GM06990 (cell line): Measurements from ENCODE around the gene BHLHA9.

ENCODE experiments used
- DNase-seq: peaks from one replicate; pipeline ENCODE4 v3.0.0-alpha.2; 2011; ENCODE audit not compliant: insufficient read length; ENCODE audit errors: extremely low read depth
- H3K27me3 ChIP-seq: replicated peaks from 2 replicates; pipeline ENCODE4 v1.6.0; 2011; ENCODE audit warnings: low read length; ENCODE audit not compliant: control insufficient read depth, insufficient read depth
- H3K36me3 ChIP-seq: 2 replicates; pipeline ENCODE4 v1.5.1; 2011; ENCODE audit warnings: low read length; ENCODE audit not compliant: control insufficient read depth, insufficient read depth
- H3K4me3 ChIP-seq: replicated peaks from 2 replicates; pipeline ENCODE4 v1.5.1; 2011; ENCODE audit warnings: low read depth, mild to moderate bottlenecking, control low read depth, low read length
- TF ChIP-seq, protein P1 (sequence below): IDR thresholded peaks from 2 replicates; pipeline ENCODE4 v1.5.1; 2011; ENCODE audit warnings: low read length, control low read depth, mild to moderate bottlenecking, inconsistent platforms; ENCODE audit not compliant: insufficient read depth, poor library complexity, severe bottlenecking

Gene BHLHA9

GRCh38 chr17:1313270-1314005 lies 43.2 kb downstream of the BHLHA9 start:
- no peak for DNase-seq
- TF ChIP-seq, protein P1, sequence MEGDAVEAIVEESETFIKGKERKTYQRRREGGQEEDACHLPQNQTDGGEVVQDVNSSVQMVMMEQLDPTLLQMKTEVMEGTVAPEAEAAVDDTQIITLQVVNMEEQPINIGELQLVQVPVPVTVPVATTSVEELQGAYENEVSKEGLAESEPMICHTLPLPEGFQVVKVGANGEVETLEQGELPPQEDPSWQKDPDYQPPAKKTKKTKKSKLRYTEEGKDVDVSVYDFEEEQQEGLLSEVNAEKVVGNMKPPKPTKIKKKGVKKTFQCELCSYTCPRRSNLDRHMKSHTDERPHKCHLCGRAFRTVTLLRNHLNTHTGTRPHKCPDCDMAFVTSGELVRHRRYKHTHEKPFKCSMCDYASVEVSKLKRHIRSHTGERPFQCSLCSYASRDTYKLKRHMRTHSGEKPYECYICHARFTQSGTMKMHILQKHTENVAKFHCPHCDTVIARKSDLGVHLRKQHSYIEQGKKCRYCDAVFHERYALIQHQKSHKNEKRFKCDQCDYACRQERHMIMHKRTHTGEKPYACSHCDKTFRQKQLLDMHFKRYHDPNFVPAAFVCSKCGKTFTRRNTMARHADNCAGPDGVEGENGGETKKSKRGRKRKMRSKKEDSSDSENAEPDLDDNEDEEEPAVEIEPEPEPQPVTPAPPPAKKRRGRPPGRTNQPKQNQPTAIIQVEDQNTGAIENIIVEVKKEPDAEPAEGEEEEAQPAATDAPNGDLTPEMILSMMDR, result no peak
- H3K36me3 ChIP-seq, result no peaks in the 10 kb centered on the region
- no peak overlapping the region for H3K4me3 ChIP-seq
- H3K27me3 ChIP-seq, result no peaks in the 10 kb centered on the region; the same call in none of the 2 replicates

DNA sequence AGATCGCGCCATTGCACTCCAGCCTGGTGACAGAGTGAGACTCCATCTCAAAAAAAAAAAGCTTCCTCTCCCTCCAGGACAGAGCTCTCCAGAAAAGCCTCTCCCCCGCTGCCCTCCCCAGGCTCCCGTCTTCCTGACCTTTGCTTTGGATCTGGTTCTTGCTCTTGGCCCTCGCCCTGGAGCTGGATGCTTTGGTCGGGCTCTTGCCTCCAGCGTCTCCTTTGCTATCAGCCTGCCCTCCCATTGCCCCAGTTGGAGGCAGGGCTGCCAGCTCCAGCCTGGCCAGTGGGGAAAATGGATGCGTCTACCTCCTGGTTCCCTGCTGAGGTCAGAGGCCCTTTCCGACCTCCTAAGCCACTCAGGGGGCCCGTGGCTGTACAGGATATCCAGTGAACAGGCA lies 45.2 kb downstream of the BHLHA9 start:
- DNase-seq, result no peak
- TF ChIP-seq, protein P1, result no peak
- Histone ChIP-seq H3K4me3 (no peak overlapping the region), H3K36me3 (no peaks in the 10 kb centered on the region), H3K27me3 (no peaks in the 10 kb centered on the region; the same call in none of the 2 replicates)

DNA sequence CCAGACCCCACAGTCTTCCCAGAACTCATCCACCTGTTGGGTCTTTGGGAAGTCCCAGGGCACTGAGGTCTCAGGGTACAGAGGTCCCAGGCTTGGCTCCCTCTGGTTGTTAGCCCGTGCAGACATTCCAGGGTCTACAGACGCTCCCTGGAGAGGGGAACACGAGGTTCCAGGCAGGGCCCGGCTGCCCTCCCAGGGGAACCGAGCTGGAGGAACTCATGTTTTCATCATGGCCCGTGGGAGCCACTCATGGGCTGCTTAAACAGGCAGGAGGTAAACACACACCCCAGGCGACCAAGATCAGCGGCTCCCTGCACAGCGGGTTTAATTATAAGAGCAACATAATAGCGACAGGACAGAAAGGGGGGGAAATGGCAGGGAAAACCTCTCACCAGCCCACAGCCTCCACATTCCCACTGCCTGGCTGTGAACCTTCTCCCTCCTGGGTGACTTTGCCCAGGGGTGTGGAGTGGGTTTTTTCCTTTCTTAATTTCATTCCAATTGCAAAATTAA lies 45.7 kb downstream of the BHLHA9 start:
- no peaks in the 10 kb centered on the region for H3K36me3 ChIP-seq

More for the DNA sequence above, 45.7 kb downstream of the BHLHA9 start:
- no peak for DNase-seq
- H3K27me3 ChIP-seq, result no peaks in the 10 kb centered on the region; the same call in none of the 2 replicates
- H3K4me3 ChIP-seq, result no peak overlapping the region
- TF ChIP-seq, protein P1, result no peak
